ENCODE data around the gene C3AR1.

GRCh38 chr12:8012651-8013309, 53.4 kb downstream of the C3AR1 start:
- TF ChIP-seq CTCF (IDR thresholded peaks at IDR 0.05; ENCODE audit: low read length) = no peak
- TF ChIP-seq EZH2phosphoT487 (IDR thresholded peaks at IDR 0.05; ENCODE audit: low read length) = no peak

Data from MM.1S (cell line).